ENCODE data around the gene RNF14.

RNF14 gene

GRCh38 chr5:141961466-141961865, 7.4 kb upstream of the RNF14 start:
- Histone ChIP-seq H3K4me3 (ENCODE audit: low read depth, low read length) (no peak overlapping the region), H3K36me3 (no peaks in the 10 kb centered on the region), H3K27ac (no peak overlapping the region), H3K9me3 (ENCODE audit: severe bottlenecking) (no peaks in the 10 kb centered on the region), H3K27me3 (ENCODE audit: insufficient read depth, low read depth, severe bottlenecking) (no peaks in the 10 kb centered on the region)
- no peak for TF ChIP-seq CTCF (IDR thresholded peaks at IDR 0.05; ENCODE audit: low read depth, low read length)
- no peak for DNase-seq

GRCh38 chr5:141963701-141964100, 5.2 kb upstream of the RNF14 start:
- no peaks in the 10 kb centered on the region for H3K9me3 ChIP-seq (ENCODE audit: severe bottlenecking)
- DNase-seq: no peak
- H3K4me3 ChIP-seq (ENCODE audit: low read depth, low read length): no peak overlapping the region
- H3K27ac ChIP-seq: no peak overlapping the region
- H3K27me3 ChIP-seq (ENCODE audit: insufficient read depth, low read depth, severe bottlenecking): no peaks in the 10 kb centered on the region
- no peaks in the 10 kb centered on the region for H3K36me3 ChIP-seq
- TF ChIP-seq CTCF (IDR thresholded peaks at IDR 0.05; ENCODE audit: low read depth, low read length): no peak

GRCh38 chr5:141965071-141965470, 3.8 kb upstream of the RNF14 start:
- Histone ChIP-seq H3K9me3 (ENCODE audit: severe bottlenecking) (no peaks in the 10 kb centered on the region), H3K36me3 (no peaks in the 10 kb centered on the region), H3K27me3 (ENCODE audit: insufficient read depth, low read depth, severe bottlenecking) (no peaks in the 10 kb centered on the region), H3K27ac (no peak overlapping the region), H3K4me3 (ENCODE audit: low read depth, low read length) (no peak overlapping the region)
- no peak for TF ChIP-seq CTCF (IDR thresholded peaks at IDR 0.05; ENCODE audit: low read depth, low read length)
- no peak for DNase-seq

GRCh38 chr5:141966275-141966962, 2.5 kb upstream of the RNF14 start:
- Histone ChIP-seq H3K36me3 (0 out of 2 replicates have a peak, but pooled peaks cover 2% of the 10 kb centered on the region), H3K9me3 (ENCODE audit: severe bottlenecking) (no peaks in the 10 kb centered on the region), H3K27ac (no peak overlapping the region), H3K4me3 (ENCODE audit: low read depth, low read length) (no peak overlapping the region), H3K27me3 (ENCODE audit: insufficient read depth, low read depth, severe bottlenecking) (no peaks in the 10 kb centered on the region)
- no peak for TF ChIP-seq CTCF (IDR thresholded peaks at IDR 0.05; ENCODE audit: low read depth, low read length)
- DNase-seq: no peak

- H3K36me3 ChIP-seq: peaks cover 2% of the 10 kb centered on the region; the same call in 1 of the 2 replicates
- no peak overlapping the region for H3K4me3 ChIP-seq (ENCODE audit: low read depth, low read length)
- no peaks in the 10 kb centered on the region for H3K9me3 ChIP-seq (ENCODE audit: severe bottlenecking)
- no peaks in the 10 kb centered on the region for H3K27me3 ChIP-seq (ENCODE audit: insufficient read depth, low read depth, severe bottlenecking)
- DNase-seq: no peak
- TF ChIP-seq CTCF (IDR thresholded peaks at IDR 0.05; ENCODE audit: low read depth, low read length): no peak
- no peak overlapping the region for H3K27ac ChIP-seq
These were observed 2.0 kb upstream of the RNF14 start for GRCh38 chr5:141966963-141967333.

Data from WERI-Rb-1 (cell line).